Gastrocnemius medialis (tissue), 4 donors: ENCODE results near the gene USP21. TPM values are rescaled to one million over a fixed set of nuclear protein-coding genes. Genes with fewer than 3 reads are reported as not detected.

Experiments
- ATAC-seq, 2 donors: fragments of 150-250 bp; one replicate each; pipeline ENCODE4 v1.9.1; 2016
- DNase-seq, 2 donors: peaks; one replicate each; pipeline ENCODE4 v3.0.0-alpha.2; 2019
- H3K27ac ChIP-seq, 4 donors: fragments of 200-600 bp; sonication (generic); 1 replicate in 1 of 4; 2 replicates in 3 of 4; pipeline ENCODE4 v1.5.1; 2016 to 2018; ENCODE audit warnings: mild to moderate bottlenecking in 2 of 4, moderate library complexity in 1 of 4
- H3K27me3 ChIP-seq, 3 donors: fragments of 200-600 bp; sonication (generic) in 2 of 3; 1 replicate in 1 of 3; 2 replicates in 2 of 3; pipeline versions ENCODE4 v1.5.1 to v1.6.0; 2016 to 2019; ENCODE audit warnings: mild to moderate bottlenecking in 1 of 3, moderate library complexity in 1 of 3
- H3K36me3 ChIP-seq, 2 donors: fragments of 200-600 bp; sonication (generic) in 1 of 2; one replicate each; pipeline ENCODE4 v1.5.1; 2017 to 2018
- H3K4me1 ChIP-seq, 2 donors: fragments of 200-600 bp; sonication (generic) in 1 of 2; one replicate each; pipeline ENCODE4 v1.5.1; 2016 to 2017; ENCODE audit warnings: mild to moderate bottlenecking in 2 of 2
- H3K4me3 ChIP-seq, 4 donors: fragments of 200-600 bp; sonication (generic) in 3 of 4; 1 replicate in 1 of 4; 2 replicates in 3 of 4; pipeline ENCODE4 v1.5.1; 2016 to 2019; ENCODE audit warnings: mild to moderate bottlenecking in 2 of 4
- H3K9me3 ChIP-seq, 3 donors: fragments of 200-600 bp; sonication (generic) in 2 of 3; 1 replicate in 1 of 3; 2 replicates in 2 of 3; pipeline ENCODE4 v1.5.1; 2016 to 2019
- POLR2A ChIP-seq, 2 donors: fragments of 450-650 bp; IDR thresholded peaks; one replicate each; pipeline ENCODE4 v1.6.1; 2017; ENCODE audit warnings: antibody characterized with exemption in 2 of 2, mild to moderate bottlenecking in 2 of 2, moderate library complexity in 2 of 2
- in situ Hi-C, 4 donors: fragments of 200-750 bp; cut with MboI; loops; one replicate each; pipeline versions ENCODE4 v1.15.0 to v1.8.0; 2017; ENCODE audit warnings: low sequenced_read_pairs in 4 of 4
- intact Hi-C: fragments of 100-400 bp; cut with DNase I; formaldehyde crosslinking; loops from one replicate; pipeline ENCODE4 v1.15.1; 2023; ENCODE audit warnings: low total_unique reads
- total RNA-seq, 4 donors: library from RNA; depleted of rRNA; stranded (reverse); fragments of >200 nt; gene quantifications; one replicate each; pipeline versions ENCODE4 v1.1.0 to v1.2.3, GENCODE V29; 2016
- TF ChIP-seq, protein P1 (sequence below), 5 experiments: fragments of 450-650 bp in 3 of 5; fragments of 200-600 bp in 2 of 5; sonication (generic) in 2 of 5; IDR thresholded peaks in 4 of 5; conservative IDR thresholded peaks in 1 of 5; 1 replicate in 4 of 5; 2 replicates in 1 of 5; pipeline ENCODE4 v1.5.1; 2016 to 2019; ENCODE audit warnings: antibody characterized with exemption in 5 of 5, mild to moderate bottlenecking in 3 of 5, moderate library complexity in 3 of 5

Gene USP21
- total RNA-seq, 4 donors from 2014 or later, result 16.5 to 20.8 (median 18.0) TPM

DNA sequence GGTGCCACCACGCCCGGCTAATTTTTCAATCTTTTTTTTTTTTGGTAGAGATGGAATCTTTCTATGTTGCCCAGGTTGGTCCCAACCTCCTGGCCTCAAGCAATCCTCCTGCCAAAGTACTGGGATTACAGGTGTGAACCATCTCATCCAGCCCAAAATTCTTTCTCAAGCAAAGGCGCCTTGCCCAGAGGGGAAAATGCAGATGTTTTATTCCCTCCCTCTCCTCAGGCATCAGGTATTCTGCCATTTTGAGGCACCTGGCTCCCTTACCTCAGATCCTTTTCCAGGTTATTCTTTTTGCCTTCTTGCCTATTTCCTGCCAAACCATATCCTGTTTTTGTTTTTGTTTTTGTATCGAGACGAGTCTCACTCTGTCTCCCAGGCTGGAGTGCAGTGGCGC, 29.1 kb downstream of the USP21 start:
- Histone ChIP-seq H3K27me3 (no peaks in the 10 kb centered on the region), H3K4me1 (peaks cover 21% of the 10 kb centered on the region in 2 donors), H3K27ac (no peak overlapping the region), H3K36me3 (no peaks in the 10 kb centered on the region), H3K9me3 (no peaks in the 10 kb centered on the region), H3K4me3 (no peak overlapping the region)
- ATAC-seq (no peak), DNase-seq (no peak)
- no peak for TF ChIP-seq POLR2A (IDR thresholded peaks at IDR 0.05)
- TF ChIP-seq, protein P1, sequence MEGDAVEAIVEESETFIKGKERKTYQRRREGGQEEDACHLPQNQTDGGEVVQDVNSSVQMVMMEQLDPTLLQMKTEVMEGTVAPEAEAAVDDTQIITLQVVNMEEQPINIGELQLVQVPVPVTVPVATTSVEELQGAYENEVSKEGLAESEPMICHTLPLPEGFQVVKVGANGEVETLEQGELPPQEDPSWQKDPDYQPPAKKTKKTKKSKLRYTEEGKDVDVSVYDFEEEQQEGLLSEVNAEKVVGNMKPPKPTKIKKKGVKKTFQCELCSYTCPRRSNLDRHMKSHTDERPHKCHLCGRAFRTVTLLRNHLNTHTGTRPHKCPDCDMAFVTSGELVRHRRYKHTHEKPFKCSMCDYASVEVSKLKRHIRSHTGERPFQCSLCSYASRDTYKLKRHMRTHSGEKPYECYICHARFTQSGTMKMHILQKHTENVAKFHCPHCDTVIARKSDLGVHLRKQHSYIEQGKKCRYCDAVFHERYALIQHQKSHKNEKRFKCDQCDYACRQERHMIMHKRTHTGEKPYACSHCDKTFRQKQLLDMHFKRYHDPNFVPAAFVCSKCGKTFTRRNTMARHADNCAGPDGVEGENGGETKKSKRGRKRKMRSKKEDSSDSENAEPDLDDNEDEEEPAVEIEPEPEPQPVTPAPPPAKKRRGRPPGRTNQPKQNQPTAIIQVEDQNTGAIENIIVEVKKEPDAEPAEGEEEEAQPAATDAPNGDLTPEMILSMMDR (IDR thresholded peaks at IDR 0.05 in 4 of 5, conservative IDR thresholded peaks at IDR 0.05 in 1 of 5), result no peak
- intact Hi-C loops (no loop called here), in situ Hi-C loops (loop anchor here in 1 of 4 donors (25.0 kb wide), 1 partner anchor 574 kb away; the partner anchor contains the start of gene ATF6)

DNA sequence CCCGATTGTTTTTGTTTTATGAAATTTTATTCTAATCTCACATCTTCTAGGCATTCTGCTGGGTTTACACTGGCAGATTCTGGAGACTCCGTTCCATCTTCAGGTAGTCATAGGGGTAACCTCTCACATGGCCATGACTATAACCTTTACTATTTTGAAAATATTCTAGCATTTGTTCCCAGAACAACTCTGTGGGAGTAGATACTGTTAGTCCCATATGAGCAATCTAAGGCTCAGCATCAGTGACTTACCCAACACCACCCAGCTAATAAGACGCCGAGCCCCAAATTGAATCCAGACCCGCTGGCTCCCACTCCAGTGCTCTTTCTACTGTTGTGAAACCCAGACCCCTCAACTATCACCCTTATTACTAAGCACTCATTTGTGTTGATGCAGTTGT, 29.7 kb downstream of the USP21 start:
- no peak for DNase-seq
- no peak overlapping the region for H3K4me3 ChIP-seq
- in situ Hi-C loops, result loop anchor here in 1 of 4 donors (25.0 kb wide), 1 partner anchor 573 kb away; the partner anchor contains the start of gene ATF6
- no peaks in the 10 kb centered on the region for H3K27me3 ChIP-seq
- no peak overlapping the region for H3K27ac ChIP-seq
- TF ChIP-seq, protein P1 (IDR thresholded peaks at IDR 0.05 in 4 of 5, conservative IDR thresholded peaks at IDR 0.05 in 1 of 5), result no peak
- intact Hi-C loops, result no loop called here
- no peak for ATAC-seq
- H3K4me1 ChIP-seq, result peaks cover 21 to 24% of the 10 kb centered on the region in 2 donors
- no peaks in the 10 kb centered on the region for H3K36me3 ChIP-seq
- no peaks in the 10 kb centered on the region for H3K9me3 ChIP-seq

DNA sequence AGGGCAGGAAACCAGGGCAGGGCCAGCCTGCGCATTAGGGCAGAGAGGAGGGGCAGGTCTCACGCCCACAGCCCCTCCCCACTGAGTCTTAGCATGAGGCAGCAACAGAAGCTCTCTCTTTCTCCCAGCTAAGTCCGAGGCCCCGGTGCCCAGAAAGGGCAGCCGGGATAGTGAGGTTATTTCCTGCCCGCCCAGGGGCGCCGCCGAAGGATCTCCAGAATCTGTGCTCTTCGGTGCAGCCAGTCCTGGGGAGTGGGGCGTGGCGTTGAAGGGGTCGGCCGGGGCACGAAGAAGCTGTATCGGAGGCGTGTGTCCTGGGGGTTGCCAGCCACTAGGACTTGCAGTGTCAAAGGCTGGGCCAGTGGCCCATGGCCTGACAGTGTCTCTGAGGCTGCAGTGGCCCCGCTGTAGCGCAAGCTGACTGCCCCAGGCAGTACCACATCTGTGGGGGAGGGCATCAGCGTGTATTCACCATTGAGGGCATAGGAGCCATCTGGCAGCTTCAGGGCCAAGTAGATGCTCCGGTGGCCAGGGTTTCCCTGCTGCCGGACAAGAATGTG, 31.7 kb downstream of the USP21 start:
- no peak for DNase-seq

DNA sequence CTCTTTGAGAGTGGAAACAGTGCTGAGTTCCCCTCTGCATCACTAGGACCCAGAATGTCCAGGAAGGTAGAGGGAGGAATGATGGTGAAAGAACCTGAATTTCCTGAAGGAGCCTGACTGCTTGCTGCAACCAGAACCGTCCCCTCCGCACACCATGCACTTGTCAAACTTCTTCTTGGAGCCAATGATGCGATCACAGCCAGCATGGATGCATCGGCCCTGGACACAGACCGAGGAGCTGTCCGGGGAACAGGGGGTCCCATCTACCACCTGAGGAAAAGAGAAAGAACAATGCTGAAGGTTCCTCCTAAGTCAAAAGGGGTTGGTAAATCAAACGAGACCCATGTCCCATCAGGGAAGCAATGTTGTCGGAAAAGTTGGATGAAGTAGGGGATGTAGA, 32.7 kb downstream of the USP21 start:
- Histone ChIP-seq H3K9me3 (no peaks in the 10 kb centered on the region), H3K4me3 (no peak overlapping the region), H3K4me1 (peaks cover 3 to 4% of the 10 kb centered on the region in 2 donors), H3K36me3 (no peaks in the 10 kb centered on the region), H3K27ac (no peak overlapping the region), H3K27me3 (no peaks in the 10 kb centered on the region)
- TF ChIP-seq, protein P1 (IDR thresholded peaks at IDR 0.05 in 4 of 5, conservative IDR thresholded peaks at IDR 0.05 in 1 of 5), result no peak
- no peak for TF ChIP-seq POLR2A (IDR thresholded peaks at IDR 0.05)
- no peak for DNase-seq
- intact Hi-C loops (loop anchor here (2.0 kb wide), 1 partner anchor 33 kb away; no protein-coding TSS in a partner anchor), in situ Hi-C loops (loop anchor here in 2 of 4 donors (10.0 to 25.0 kb wide), 2 partner anchors 193 to 570 kb away; partner anchors contain the start of gene ATF6 (in 1 of the 2))
- no peak for ATAC-seq

More for the DNA sequence above, 31.7 kb downstream of the USP21 start:
- in situ Hi-C loops, result loop anchor here in 2 of 4 donors (10.0 to 25.0 kb wide), 2 partner anchors 194 to 571 kb away; partner anchors contain the start of gene ATF6 (in 1 of the 2)
- no peak for ATAC-seq
- TF ChIP-seq, protein P1 (IDR thresholded peaks at IDR 0.05 in 4 of 5, conservative IDR thresholded peaks at IDR 0.05 in 1 of 5), result no peak
- TF ChIP-seq POLR2A (IDR thresholded peaks at IDR 0.05), result no peak
- intact Hi-C loops, result no loop called here
- Histone ChIP-seq H3K27ac (peak overlapping the region in 1 of 4 donors; percentile 23), H3K27me3 (no peaks in the 10 kb centered on the region), H3K4me3 (no peak overlapping the region), H3K9me3 (no peaks in the 10 kb centered on the region), H3K36me3 (no peaks in the 10 kb centered on the region), H3K4me1 (peaks cover 8% of the 10 kb centered on the region in 2 donors)
